GM19438 (cell line): Measurements from ENCODE around the gene HOXD3.

ENCODE experiments used
- ATAC-seq: cut with Tn5 transposase; IDR thresholded peaks from one replicate; pipeline ENCODE4 v1.9.1; 2021; ENCODE audit warnings: low read depth; ENCODE audit not compliant: unreplicated experiment

Gene HOXD3

DNA sequence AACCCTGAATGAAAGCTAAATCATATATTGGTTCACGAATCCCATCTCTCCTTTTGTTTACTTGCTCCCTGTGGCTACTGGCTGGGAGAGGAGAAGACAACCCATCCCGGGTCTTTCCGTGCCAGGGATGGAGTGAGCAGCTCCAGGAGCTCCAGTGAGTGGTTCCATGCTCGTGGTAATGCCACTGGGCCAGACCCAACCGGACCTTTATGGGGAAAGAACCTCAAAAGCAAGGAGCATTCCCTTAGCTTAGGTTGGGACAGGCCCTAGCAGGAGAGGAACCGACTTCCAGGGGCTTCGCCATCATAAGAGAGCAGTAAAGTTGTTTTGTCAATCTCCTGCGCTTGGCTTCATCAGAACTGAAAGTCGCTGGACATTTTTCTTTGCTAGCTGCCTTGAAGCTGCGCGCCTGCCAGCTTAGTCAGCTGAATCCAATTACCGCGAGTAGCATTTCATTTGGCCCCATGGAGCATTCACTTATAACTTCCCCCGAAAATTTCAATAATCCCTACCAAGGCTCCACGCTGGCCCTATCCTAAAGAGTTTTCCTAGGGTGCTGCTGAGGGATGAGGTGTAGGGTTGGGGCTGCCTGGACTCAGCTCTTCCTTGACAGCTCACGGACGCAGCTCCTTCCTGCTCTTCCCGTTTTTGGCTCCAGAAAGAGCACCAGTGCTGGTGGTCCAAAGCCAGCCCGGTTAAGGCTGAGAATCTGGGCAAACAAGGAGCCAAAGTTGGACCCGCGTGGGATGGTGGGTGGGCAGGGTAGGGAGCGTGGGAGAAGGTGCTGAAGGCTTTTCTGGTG lies 4.9 kb downstream of the HOXD3 start:
- no peak for ATAC-seq

DNA sequence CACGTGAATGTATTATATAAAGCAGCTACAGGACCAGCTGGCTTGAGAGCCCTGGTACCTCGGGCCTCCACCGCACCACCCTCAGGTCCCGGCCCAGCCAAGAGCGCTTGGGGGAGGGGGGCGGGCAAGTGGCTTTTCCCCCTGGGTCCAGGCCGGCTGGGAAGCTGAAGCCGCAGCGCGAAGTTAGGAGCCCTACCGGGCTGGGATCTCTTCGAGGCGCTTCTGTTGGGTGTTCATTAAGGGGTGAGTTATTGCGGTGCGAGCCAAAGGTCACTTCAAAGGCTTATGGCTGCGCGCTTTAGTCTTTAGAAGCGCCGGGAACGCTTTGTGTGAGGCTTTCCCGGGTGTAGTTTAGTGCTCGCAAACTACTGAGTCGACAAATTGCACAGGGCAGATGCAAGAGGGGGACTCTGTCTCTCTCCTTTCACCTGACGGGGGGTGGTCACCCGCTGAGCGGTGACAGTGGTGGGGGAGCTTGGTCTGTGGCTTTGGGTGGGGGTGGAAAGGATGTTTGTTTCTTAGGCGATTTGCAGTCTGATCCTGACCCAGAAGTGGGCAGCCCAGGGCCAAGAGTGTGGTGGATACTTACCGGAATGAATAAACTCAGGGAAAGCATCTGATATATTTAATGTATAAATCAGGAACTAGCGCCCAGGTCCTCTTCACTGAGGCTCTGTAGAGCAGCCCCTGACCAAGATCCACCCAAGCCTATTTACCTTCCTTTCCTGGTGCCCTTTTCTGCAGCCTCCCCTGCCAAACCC lies 6.0 kb downstream of the HOXD3 start:
- no peak for ATAC-seq

DNA sequence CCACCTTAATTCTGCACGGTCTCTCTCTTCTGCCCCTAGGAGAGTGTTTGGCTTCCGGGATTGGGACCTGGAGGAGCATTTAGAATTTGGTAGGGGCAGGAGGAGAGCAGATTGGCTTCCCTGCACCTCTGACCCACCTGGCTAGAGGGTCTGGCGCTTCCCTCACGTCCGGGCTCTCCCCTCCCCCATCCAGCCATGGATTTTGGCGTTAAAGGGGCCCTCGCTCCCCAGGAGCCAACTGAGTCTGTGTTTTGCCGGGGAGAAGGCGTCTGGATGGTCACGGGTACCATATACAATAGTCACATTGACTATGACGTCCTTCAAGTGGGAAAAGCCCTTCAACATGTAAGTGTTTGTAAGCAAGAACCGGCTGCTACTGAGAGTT lies 6.6 kb downstream of the HOXD3 start:
- no peak for ATAC-seq

DNA sequence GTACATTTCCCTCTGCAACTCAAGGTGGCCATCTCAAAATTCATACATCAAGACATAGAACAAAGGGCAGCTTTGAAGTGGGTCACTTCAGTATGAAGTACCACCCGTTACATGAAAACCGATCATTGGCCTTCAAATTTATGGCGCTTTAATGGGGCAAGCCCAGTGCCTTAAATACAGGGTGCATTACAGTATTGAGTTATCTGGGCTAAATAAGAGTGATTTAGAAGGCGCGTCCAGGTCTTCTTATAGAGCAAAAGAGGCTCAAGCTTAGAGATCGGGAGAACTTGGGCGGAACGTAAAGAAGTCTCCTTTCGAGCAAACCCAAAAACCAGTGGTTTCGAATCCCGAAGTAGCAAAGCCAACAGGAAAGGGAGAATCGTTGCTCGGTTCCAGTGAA lies 7.1 kb downstream of the HOXD3 start:
- no peak for ATAC-seq

DNA sequence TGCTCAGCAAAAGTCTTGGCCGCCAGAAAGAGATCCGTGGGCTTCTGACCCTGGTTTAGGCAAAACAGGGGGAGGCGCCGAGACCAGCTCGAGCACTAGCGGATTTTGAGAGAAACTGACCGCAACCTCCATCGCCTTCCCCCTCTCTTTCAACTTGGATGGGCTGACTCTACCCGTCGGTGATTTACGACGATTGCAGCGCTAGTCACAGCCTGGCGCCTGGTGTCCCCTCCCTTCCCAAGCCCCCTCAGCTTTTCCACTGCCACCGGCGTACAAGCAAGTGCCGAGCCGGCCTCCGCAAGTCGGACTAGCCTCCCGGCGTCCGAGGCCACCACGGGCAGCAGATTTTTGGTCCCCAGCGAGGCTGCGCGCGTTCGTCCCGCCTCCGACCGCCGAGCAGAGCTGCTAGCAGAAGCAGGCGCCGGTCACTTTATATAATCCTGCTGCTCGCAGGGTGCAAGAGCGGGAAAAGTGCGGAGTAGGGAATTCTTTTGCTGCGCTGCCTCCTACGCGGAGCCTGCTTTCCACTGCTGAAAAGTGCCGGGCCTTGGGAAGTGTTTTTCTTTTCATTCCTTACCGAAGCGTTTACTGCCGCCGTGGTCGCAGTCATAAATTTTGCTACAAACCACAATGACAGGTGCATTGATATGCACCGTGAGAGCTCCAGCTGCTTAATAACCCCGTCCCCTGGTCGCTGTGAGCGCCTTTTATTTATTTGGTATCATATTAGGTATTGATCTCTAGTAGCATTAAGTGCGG lies 7.7 kb downstream of the HOXD3 start:
- no peak for ATAC-seq

DNA sequence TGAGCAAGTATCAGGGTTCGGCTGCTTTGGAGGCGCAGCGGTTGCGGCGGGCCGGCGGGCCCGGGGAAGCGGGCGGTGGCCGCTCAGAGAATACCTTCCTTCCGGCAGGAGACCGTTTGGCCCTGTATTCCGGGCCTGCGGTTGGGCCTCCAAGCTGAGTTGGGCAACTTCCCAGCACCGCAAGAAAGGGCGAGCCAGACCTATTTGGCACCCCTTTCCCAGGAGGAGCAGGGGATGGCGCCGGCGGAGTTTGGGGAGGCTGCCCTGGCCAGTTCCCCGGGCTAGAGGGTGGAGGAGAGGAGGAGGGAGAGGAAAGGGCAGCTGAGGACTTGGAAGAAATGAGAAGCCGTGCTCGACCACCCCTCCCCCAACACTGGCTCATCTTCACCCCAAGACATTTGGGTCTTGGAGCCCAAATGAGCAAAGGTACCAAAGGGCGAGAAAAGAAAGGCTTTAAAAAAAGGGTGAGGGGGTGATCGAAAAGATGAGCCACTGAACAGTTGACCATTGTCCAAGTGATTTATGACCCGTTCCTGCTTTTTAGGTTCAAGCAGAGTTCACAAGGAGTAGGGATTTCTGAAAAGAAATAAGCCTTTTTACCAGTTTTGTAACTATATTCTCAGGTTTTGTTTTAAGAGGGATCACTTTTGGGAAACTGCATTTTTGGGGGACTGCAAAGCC lies 8.4 kb downstream of the HOXD3 start:
- no peak for ATAC-seq

DNA sequence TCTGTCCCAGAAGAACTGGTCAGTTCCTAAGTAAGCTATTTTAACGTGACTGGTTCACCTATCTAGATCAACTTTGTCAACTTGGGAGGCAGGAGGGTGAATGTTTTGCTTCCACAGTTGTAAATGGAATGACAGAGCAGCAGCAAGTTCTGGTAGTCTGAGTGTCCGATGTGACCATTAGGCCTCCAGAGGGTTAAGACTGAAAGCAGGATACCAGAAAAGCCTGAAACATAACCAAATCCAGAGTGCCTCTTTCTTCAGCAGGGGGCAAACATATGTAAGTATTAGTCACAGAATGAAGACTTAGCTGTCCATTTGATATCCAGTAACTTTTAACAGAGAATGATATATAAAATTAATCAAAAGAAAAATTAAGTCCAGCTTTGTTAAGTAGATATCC lies 9.2 kb downstream of the HOXD3 start:
- no peak for ATAC-seq

DNA sequence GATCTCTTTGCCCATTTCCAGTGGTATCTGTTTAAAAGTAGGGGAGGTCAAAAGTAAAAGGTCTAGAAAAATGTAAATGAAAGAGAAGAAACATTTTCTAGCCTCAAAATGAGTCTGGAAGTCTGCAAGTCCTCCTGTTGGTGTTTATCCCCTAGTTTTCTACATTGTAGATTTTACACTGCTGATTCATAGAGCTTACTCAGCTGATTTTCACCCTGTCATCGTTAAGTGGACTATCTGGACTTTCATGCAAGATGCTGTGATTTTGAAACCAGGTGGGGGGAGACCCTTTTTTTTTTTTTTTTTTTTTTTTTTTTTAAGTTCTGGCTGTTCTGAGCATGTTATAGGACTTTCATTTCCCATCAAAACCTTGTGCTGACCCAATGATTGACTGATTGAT lies 10.3 kb downstream of the HOXD3 start:
- no peak for ATAC-seq

DNA sequence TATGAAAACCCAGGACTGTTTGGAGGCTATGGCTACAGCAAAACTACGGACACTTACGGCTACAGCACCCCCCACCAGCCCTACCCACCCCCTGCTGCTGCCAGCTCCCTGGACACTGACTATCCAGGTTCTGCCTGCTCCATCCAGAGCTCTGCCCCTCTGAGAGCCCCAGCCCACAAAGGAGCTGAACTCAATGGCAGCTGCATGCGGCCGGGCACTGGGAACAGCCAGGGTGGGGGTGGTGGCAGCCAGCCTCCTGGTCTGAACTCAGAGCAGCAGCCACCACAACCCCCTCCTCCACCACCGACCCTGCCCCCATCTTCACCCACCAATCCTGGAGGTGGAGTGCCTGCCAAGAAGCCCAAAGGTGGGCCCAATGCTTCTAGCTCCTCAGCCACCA lies 12.1 kb downstream of the HOXD3 start:
- no peak for ATAC-seq

DNA sequence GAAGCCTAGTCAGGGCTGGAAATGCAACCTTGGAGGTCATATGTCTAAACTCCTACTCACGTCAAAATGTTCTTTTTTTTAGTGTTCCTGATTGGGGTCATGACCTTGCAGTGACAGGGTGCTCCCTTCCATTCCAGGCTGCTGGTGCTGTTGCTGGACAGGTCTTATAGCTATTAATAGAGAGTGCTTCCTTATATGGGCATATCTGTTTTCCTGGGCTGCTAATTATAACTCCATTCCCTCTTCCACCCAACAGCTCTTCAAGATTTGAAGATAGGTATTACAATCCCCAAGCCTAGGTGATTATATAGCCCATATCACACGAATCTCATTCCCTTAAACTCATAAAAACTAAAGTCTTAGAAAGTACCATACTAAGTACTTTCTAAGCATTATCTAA lies 12.6 kb downstream of the HOXD3 start:
- no peak for ATAC-seq

DNA sequence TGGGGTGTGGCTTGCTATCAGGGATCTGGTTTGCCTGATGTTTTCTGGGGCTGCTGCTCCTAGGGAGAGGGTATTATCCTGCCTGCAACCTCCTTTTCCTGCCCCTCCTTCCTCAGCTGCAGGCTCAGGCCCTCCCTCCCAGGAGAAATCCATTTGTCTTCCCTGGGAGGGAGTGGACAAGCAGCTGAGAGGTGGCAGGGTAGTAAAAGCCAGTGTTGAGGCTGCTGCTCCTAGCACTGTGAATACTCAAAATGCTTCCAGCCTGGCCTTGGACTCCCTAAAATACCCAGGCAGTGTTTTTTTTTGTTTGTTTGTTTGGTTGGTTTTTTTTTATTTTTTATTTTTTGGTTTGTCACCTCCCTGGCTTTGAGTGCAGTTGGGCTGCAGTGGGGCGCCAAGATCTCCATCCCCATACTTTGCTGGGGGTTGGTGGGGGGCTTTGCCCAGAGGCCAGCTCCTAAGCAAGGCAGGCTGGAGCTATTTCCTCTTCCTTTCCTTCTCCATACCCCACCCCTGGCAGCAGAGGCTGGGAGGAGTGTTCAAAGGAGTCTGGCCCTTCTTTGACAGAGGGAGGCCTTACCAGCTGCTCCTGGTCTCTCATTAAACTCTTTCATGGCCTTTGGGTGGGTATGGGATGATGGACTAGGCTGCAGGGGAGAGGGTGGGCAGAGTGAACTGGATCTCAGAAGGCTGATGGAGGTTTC lies 13.6 kb downstream of the HOXD3 start:
- no peak for ATAC-seq

DNA sequence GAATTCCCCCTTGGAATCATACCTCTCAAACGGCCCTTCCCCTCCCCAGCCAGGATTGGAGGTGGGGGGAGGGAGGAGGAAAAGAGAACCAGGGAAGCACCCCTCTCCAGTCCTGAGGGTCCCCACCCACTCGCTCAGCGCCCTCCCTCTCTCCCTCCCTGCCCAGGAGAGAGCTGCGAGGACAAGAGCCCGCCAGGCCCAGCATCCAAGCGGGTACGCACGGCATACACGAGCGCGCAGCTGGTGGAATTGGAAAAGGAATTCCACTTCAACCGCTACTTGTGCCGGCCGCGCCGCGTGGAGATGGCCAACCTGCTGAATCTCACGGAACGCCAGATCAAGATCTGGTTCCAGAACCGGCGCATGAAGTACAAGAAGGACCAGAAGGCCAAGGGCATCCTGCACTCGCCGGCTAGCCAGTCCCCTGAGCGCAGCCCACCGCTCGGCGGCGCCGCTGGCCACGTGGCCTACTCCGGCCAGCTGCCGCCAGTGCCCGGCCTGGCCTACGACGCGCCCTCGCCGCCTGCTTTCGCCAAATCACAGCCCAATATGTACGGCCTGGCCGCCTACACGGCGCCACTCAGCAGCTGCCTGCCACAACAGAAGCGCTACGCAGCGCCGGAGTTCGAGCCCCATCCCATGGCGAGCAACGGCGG lies 14.4 kb downstream of the HOXD3 start:
- ATAC-seq: no peak

DNA sequence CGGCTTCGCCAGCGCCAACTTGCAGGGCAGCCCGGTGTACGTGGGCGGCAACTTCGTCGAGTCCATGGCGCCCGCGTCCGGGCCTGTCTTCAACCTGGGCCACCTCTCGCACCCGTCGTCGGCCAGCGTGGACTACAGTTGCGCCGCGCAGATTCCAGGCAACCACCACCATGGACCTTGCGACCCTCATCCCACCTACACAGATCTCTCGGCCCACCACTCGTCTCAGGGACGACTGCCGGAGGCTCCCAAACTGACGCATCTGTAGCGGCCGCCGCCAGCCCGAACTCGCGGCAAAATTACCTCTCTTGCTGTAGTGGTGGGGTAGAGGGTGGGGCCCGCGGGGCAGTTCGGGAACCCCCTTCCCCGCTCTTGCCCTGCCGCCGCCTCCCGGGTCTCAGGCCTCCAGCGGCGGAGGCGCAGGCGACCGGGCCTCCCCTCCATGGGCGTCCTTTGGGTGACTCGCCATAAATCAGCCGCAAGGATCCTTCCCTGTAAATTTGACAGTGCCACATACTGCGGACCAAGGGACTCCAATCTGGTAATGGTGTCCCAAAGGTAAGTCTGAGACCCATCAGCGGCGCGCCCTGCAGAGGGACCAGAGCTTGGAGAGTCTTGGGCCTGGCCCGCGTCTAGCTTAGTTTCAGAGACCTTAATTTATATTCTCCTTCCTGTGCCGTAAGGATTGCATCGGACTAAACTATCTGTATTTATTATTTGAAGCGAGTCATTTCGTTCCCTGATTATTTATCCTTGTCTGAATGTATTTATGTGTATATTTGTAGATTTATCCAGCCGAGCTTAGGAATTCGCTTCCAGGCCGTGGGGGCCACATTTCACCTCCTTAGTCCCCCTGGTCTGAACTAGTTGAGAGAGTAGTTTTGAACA lies 15.1 kb downstream of the HOXD3 start:
- no peak for ATAC-seq

DNA sequence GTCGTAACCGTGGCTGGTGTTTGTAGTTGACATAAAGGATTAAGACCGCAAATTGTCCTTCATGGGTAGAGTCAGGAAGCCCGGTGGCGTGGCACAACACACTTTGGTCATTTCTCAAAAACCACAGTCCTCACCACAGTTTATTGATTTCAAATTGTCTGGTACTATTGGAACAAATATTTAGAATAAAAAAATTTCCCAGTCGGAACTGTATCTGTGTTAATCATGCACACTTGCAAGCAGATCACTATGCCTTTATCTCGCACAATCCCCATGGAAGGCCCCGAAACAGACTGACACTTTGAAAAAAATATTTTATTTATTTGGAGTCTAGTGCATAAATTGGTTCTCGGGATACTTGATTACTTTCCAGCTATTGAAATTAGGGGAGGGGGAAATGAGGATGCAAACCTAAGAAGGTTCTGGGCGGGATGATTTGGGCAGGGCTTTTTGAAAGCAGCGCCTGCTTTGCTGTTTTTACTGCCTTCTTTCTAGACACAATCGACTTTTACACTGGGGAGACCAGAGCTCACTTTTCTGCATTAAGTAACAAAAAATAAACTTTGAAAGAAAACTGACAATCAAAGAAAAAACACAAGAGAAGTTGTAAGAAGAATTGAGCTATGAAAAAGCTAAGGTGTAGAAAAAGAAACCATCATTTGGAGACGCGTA lies 15.9 kb downstream of the HOXD3 start:
- ATAC-seq: no peak

DNA sequence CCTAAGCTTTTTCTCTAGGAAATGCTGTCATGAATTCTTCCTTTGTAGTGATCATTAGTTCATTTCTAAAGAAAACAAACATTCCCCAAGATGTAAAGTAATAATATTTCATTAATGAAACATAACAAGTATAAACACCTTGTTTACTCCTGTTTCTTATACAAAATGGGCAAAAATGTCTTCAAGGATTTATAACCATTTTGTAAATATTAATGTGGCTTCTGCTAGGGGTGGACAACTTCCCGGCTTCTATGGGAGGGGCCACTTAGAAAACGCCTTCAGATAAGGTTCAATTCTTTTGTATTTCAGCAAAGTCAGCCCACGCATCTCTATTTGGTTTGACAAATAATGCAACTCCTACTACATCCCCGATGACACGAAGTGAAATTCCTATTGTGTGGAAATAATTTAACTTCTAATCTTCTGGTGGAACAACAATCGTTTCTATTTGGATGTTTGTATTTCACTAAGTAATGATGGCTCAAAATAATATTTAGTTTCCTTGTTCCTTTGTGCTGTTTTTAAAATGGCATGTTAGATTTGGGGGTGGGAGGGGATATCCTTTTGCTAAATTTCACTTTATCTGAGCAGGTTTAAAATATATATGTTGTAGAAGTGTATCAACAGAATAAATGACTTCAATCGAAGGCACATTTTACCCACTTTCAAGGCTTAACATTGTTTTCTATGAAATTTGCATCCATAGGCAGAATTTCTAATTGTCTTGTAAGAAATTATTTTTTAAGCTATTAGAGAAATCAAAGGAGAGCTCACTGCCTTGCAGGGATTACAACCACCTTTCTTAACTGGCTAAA lies 16.7 kb downstream of the HOXD3 start:
- no peak for ATAC-seq

DNA sequence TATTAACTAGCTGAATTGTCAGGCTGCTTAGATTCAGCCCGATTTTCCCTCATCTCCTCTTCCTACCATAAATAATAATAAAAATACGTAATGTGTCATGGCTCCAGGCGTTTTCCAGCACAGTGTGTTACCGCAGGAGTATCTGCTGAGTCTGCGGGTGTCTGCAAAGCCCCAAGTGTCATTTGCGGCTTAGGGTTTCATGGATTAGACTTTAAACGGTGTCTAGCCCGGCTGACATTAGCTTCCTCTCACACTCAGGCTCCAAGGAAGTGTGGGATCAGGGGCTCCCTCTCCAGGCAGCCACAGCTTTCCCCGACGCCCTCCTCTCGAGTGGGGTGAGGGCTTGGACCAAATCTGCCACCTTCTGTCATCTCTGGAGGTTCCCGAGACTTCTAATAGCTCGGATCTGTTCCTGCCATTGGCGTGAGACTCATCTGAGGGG lies 17.3 kb downstream of the HOXD3 start:
- ATAC-seq: no peak
